Astrocyte (in vitro differentiated cells and primary cell): ENCODE data around the gene ZBTB8OS.

Experiments used
- EZH2 ChIP-seq: IDR thresholded peaks from 2 replicates; pipeline ENCODE4 v1.6.1; 2012; ENCODE audit warnings: mild to moderate bottlenecking, low read length, inconsistent platforms; ENCODE audit not compliant: insufficient read depth
- TF ChIP-seq, protein P1 (sequence below): IDR thresholded peaks from 2 replicates; pipeline ENCODE4 v1.5.1; 2011; ENCODE audit warnings: low read depth, mild to moderate bottlenecking, inconsistent platforms, low read length, moderate library complexity; ENCODE audit not compliant: insufficient read depth

DNA sequence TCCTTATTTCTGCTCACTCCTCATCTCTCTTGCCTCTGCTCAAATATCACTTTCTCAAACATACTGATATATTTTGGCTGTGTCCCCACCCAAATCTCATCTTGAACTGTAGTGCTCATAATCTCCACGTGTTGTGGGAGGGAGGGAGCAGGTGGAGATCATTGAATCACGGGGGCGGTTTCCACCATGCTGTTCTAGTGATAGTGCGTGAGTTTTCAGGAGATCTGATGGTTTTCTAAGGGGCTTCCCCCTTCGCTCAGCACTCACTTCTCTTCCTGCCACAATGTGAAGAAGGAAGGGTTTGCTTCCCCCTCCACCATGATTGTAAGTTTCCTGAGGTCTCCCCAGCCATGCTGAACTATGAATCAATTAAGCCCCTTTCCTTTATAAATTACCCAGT, 26.6 kb downstream of the ZBTB8OS start:
- TF ChIP-seq, protein P1, sequence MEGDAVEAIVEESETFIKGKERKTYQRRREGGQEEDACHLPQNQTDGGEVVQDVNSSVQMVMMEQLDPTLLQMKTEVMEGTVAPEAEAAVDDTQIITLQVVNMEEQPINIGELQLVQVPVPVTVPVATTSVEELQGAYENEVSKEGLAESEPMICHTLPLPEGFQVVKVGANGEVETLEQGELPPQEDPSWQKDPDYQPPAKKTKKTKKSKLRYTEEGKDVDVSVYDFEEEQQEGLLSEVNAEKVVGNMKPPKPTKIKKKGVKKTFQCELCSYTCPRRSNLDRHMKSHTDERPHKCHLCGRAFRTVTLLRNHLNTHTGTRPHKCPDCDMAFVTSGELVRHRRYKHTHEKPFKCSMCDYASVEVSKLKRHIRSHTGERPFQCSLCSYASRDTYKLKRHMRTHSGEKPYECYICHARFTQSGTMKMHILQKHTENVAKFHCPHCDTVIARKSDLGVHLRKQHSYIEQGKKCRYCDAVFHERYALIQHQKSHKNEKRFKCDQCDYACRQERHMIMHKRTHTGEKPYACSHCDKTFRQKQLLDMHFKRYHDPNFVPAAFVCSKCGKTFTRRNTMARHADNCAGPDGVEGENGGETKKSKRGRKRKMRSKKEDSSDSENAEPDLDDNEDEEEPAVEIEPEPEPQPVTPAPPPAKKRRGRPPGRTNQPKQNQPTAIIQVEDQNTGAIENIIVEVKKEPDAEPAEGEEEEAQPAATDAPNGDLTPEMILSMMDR, result no peak
- no peak for TF ChIP-seq EZH2
